KMS-11 (cell line): Measurements from ENCODE around the gene SMIM44.

Experiments
- H2AFZ ChIP-seq: fragments of 200-600 bp; sonication (generic); 2 replicates; pipeline ENCODE4 v1.6.1; 2016; ENCODE audit warnings: antibody characterized with exemption, mixed run types, low read depth
- H3K27ac ChIP-seq: fragments of 200-600 bp; sonication (generic); 2 replicates; pipeline ENCODE4 v1.6.1; 2016; ENCODE audit warnings: mild to moderate bottlenecking, mixed run types
- H3K27me3 ChIP-seq: fragments of 200-600 bp; sonication (generic); 2 replicates; pipeline ENCODE4 v1.6.1; 2017; ENCODE audit warnings: mild to moderate bottlenecking, low read depth, mixed run types, moderate library complexity; ENCODE audit not compliant: insufficient read depth
- H3K36me3 ChIP-seq: fragments of 200-600 bp; sonication (generic); 2 replicates; pipeline ENCODE4 v1.6.1; 2017; ENCODE audit warnings: mild to moderate bottlenecking, mixed run types; ENCODE audit not compliant: insufficient read depth
- H3K4me1 ChIP-seq: fragments of 200-600 bp; sonication (generic); 2 replicates; pipeline ENCODE4 v1.6.1; 2016; ENCODE audit warnings: mild to moderate bottlenecking, low read depth, mixed run types; ENCODE audit not compliant: poor library complexity, severe bottlenecking
- H3K4me2 ChIP-seq: fragments of 200-600 bp; sonication (generic); 2 replicates; pipeline ENCODE4 v1.7.0; 2016; ENCODE audit warnings: mild to moderate bottlenecking, mixed run types
- H3K4me3 ChIP-seq: fragments of 200-600 bp; sonication (generic); IDR thresholded peaks from 2 replicates; pipeline ENCODE4 v1.6.1; 2017; ENCODE audit warnings: low read depth, low read length, mixed read lengths; ENCODE audit not compliant: insufficient read depth
- H3K79me2 ChIP-seq: fragments of 200-600 bp; sonication (generic); 2 replicates; pipeline ENCODE4 v1.6.1; 2016; ENCODE audit warnings: low read depth, mixed run types; ENCODE audit not compliant: insufficient read depth
- H3K9ac ChIP-seq: fragments of 200-600 bp; sonication (generic); 2 replicates; pipeline ENCODE4 v1.6.1; 2016; ENCODE audit warnings: mild to moderate bottlenecking, mixed run types
- H4K20me1 ChIP-seq: fragments of 200-600 bp; sonication (generic); 2 replicates; pipeline ENCODE4 v1.6.1; 2016; ENCODE audit warnings: mild to moderate bottlenecking, mixed run types; ENCODE audit not compliant: insufficient read depth
- CTCF ChIP-seq: fragments of 200-600 bp; sonication (generic); conservative IDR thresholded peaks from 2 replicates; pipeline ENCODE4 v1.6.1; 2017; ENCODE audit warnings: low read depth, mild to moderate bottlenecking, antibody characterized with exemption, low read length, moderate library complexity, mixed read lengths

SMIM44 gene

GRCh38 chr19:3479177-3479833, 3.9 kb downstream of the SMIM44 start:
- Histone ChIP-seq H3K79me2 (no peaks in the 10 kb centered on the region), H3K27ac (no peak overlapping the region), H4K20me1 (no peaks in the 10 kb centered on the region), H3K27me3 (peaks cover 54% of the 10 kb centered on the region), H2AFZ (no peak overlapping the region), H3K36me3 (no peaks in the 10 kb centered on the region), H3K4me3 (no peak overlapping the region), H3K4me1 (peaks cover 6% of the 10 kb centered on the region), H3K9ac (no peak overlapping the region), H3K4me2 (no peak overlapping the region)
- TF ChIP-seq CTCF: no peak

- TF ChIP-seq CTCF: no peak
- no peak overlapping the region for H2AFZ ChIP-seq
- no peak overlapping the region for H3K4me3 ChIP-seq
- no peaks in the 10 kb centered on the region for H3K36me3 ChIP-seq
- no peaks in the 10 kb centered on the region for H3K79me2 ChIP-seq
- no peak overlapping the region for H3K27ac ChIP-seq
- H3K27me3 ChIP-seq: peaks cover 54% of the 10 kb centered on the region
- no peak overlapping the region for H3K4me2 ChIP-seq
- peaks cover 6% of the 10 kb centered on the region for H3K4me1 ChIP-seq
- no peak overlapping the region for H3K9ac ChIP-seq
- no peaks in the 10 kb centered on the region for H4K20me1 ChIP-seq
Observed at GRCh38 chr19:3478409-3479176, 4.6 kb downstream of the SMIM44 start.

GRCh38 chr19:3477951-3478350, 5.3 kb downstream of the SMIM44 start:
- no peak overlapping the region for H3K27ac ChIP-seq
- peaks cover 6% of the 10 kb centered on the region for H3K4me1 ChIP-seq
- H3K4me3 ChIP-seq: no peak overlapping the region
- no peak overlapping the region for H3K4me2 ChIP-seq
- no peak for TF ChIP-seq CTCF
- no peak overlapping the region for H3K9ac ChIP-seq
- no peaks in the 10 kb centered on the region for H4K20me1 ChIP-seq
- no peaks in the 10 kb centered on the region for H3K79me2 ChIP-seq
- H3K36me3 ChIP-seq: no peaks in the 10 kb centered on the region
- H3K27me3 ChIP-seq: peaks cover 50% of the 10 kb centered on the region
- no peak overlapping the region for H2AFZ ChIP-seq

- Histone ChIP-seq H3K4me2 (no peak overlapping the region), H3K9ac (no peak overlapping the region), H3K27ac (no peak overlapping the region), H2AFZ (no peak overlapping the region), H3K79me2 (no peaks in the 10 kb centered on the region), H3K36me3 (no peaks in the 10 kb centered on the region), H3K27me3 (peaks cover 50% of the 10 kb centered on the region), H3K4me1 (peaks cover 6% of the 10 kb centered on the region), H4K20me1 (no peaks in the 10 kb centered on the region), H3K4me3 (no peak overlapping the region)
- TF ChIP-seq CTCF: no peak
Observed at GRCh38 chr19:3477506-3477905, 5.7 kb downstream of the SMIM44 start.
